ENCODE data around the gene UQCRC1. TPM values are rescaled to one million over a fixed set of nuclear protein-coding genes. Genes with fewer than 3 reads are reported as not detected.

The UQCRC1 gene
- total RNA-seq, 1 donor from 2014 or later: 240 TPM

GRCh38 chr3:48593337-48593736 is 16.1 kb downstream of the UQCRC1 start:
- Histone ChIP-seq H3K9me3 (ENCODE audit: low read depth) (no peaks in the 10 kb centered on the region), H3K9ac (no peak overlapping the region), H3K4me3 (no peak overlapping the region), H3K36me3 (no peaks in the 10 kb centered on the region), H3K4me2 (no peak overlapping the region), H2AFZ (replicated peaks) (no peak overlapping the region), H3F3A (ENCODE audit: low read depth) (no peaks in the 10 kb centered on the region), H4K20me1 (ENCODE audit: low read depth) (no peaks in the 10 kb centered on the region), H3K27ac (no peak overlapping the region), H3K27me3 (no peaks in the 10 kb centered on the region), H3K79me2 (ENCODE audit: low read depth) (no peaks in the 10 kb centered on the region), H3K4me1 (no peaks in the 10 kb centered on the region)
- DNase-seq (ENCODE audit: low spot score): no peak
- Mint-ChIP-seq H3K9me3 (no peaks in the 10 kb centered on the region), H3K36me3 (peaks cover 8% of the 10 kb centered on the region), H3K4me3 (no peak overlapping the region), H3K4me1 (peaks cover 13% of the 10 kb centered on the region), H3K27ac (no peak overlapping the region), H3K27me3 (ENCODE audit: insufficient read depth, low read depth) (peaks cover 11% of the 10 kb centered on the region)
- TF ChIP-seq EZH2 (IDR thresholded peaks at IDR 0.05): no peak
- TF ChIP-seq CTCF (IDR thresholded peaks at IDR 0.05): no peak
- no peak for TF ChIP-seq EZH2phosphoT487 (IDR thresholded peaks at IDR 0.05)

- Mint-ChIP-seq H3K27me3 (ENCODE audit: insufficient read depth, low read depth) (peaks cover 11% of the 10 kb centered on the region), H3K36me3 (peaks cover 8% of the 10 kb centered on the region), H3K4me1 (peaks cover 13% of the 10 kb centered on the region), H3K4me3 (no peak overlapping the region), H3K27ac (no peak overlapping the region), H3K9me3 (no peaks in the 10 kb centered on the region)
- no peak for TF ChIP-seq EZH2 (IDR thresholded peaks at IDR 0.05)
- TF ChIP-seq CTCF (IDR thresholded peaks at IDR 0.05): no peak
- Histone ChIP-seq H3K27ac (no peak overlapping the region), H3K4me3 (no peak overlapping the region), H3K9ac (no peak overlapping the region), H3K4me2 (no peak overlapping the region), H3K9me3 (ENCODE audit: low read depth) (no peaks in the 10 kb centered on the region), H3K36me3 (no peaks in the 10 kb centered on the region), H4K20me1 (ENCODE audit: low read depth) (no peaks in the 10 kb centered on the region), H3K4me1 (no peaks in the 10 kb centered on the region), H3K79me2 (ENCODE audit: low read depth) (no peaks in the 10 kb centered on the region), H3F3A (ENCODE audit: low read depth) (no peaks in the 10 kb centered on the region), H2AFZ (replicated peaks) (no peak overlapping the region), H3K27me3 (no peaks in the 10 kb centered on the region)
- no peak for DNase-seq (ENCODE audit: low spot score)
These were observed 16.8 kb downstream of the UQCRC1 start for GRCh38 chr3:48592519-48593087.

- Mint-ChIP-seq H3K4me3 (no peak overlapping the region), H3K9me3 (no peaks in the 10 kb centered on the region), H3K4me1 (peaks cover 10% of the 10 kb centered on the region), H3K27ac (no peak overlapping the region), H3K36me3 (peaks cover 4% of the 10 kb centered on the region), H3K27me3 (ENCODE audit: insufficient read depth, low read depth) (peaks cover 8% of the 10 kb centered on the region)
- H3K79me2 ChIP-seq (ENCODE audit: low read depth): no peaks in the 10 kb centered on the region
- no peaks in the 10 kb centered on the region for H3F3A ChIP-seq (ENCODE audit: low read depth)
- no peaks in the 10 kb centered on the region for H3K4me1 ChIP-seq
- no peaks in the 10 kb centered on the region for H3K36me3 ChIP-seq
- no peak overlapping the region for H3K9ac ChIP-seq
- H3K27me3 ChIP-seq: no peaks in the 10 kb centered on the region
- H3K9me3 ChIP-seq (ENCODE audit: low read depth): no peaks in the 10 kb centered on the region
- no peak overlapping the region for H3K4me2 ChIP-seq
- no peak overlapping the region for H2AFZ ChIP-seq (replicated peaks)
- no peak overlapping the region for H3K4me3 ChIP-seq
- no peak for DNase-seq (ENCODE audit: low spot score)
- TF ChIP-seq EZH2phosphoT487 (IDR thresholded peaks at IDR 0.05): no peak
- H3K27ac ChIP-seq: no peak overlapping the region
- no peaks in the 10 kb centered on the region for H4K20me1 ChIP-seq (ENCODE audit: low read depth)
These were observed 17.4 kb downstream of the UQCRC1 start for GRCh38 chr3:48591886-48592518.

- Histone ChIP-seq H3K36me3 (no peaks in the 10 kb centered on the region), H3K9me3 (ENCODE audit: low read depth) (no peaks in the 10 kb centered on the region), H3K4me2 (no peak overlapping the region), H3K4me3 (no peak overlapping the region), H3K4me1 (no peaks in the 10 kb centered on the region), H2AFZ (replicated peaks) (no peak overlapping the region), H4K20me1 (ENCODE audit: low read depth) (no peaks in the 10 kb centered on the region), H3K79me2 (ENCODE audit: low read depth) (no peaks in the 10 kb centered on the region), H3F3A (ENCODE audit: low read depth) (no peaks in the 10 kb centered on the region), H3K27ac (no peak overlapping the region), H3K9ac (no peak overlapping the region), H3K27me3 (no peaks in the 10 kb centered on the region)
- Mint-ChIP-seq H3K27me3 (ENCODE audit: insufficient read depth, low read depth) (peaks cover 7% of the 10 kb centered on the region), H3K4me1 (peaks cover 10% of the 10 kb centered on the region), H3K4me3 (no peak overlapping the region), H3K36me3 (peaks cover 4% of the 10 kb centered on the region), H3K9me3 (no peaks in the 10 kb centered on the region), H3K27ac (no peak overlapping the region)
- TF ChIP-seq CTCF (IDR thresholded peaks at IDR 0.05) (no peak), EZH2 (IDR thresholded peaks at IDR 0.05) (no peak), EZH2phosphoT487 (IDR thresholded peaks at IDR 0.05) (no peak)
- DNase-seq (ENCODE audit: low spot score): no peak
These were observed 18.0 kb downstream of the UQCRC1 start for GRCh38 chr3:48591436-48591835.
